Lower lobe of right lung (tissue), 2 donors: Measurements from ENCODE around the gene ZBED6. TPM values are rescaled to one million over a fixed set of nuclear protein-coding genes. Genes with fewer than 3 reads are reported as not detected.

Experiments used
- ATAC-seq, 2 donors: fragments of 200-7000 bp; cut with Tn5 transposase; one replicate each; pipeline ENCODE4 v1.9.1; 2020 to 2022; ENCODE audit warnings: mild to moderate bottlenecking in 2 of 2, moderate library complexity in 2 of 2
- DNase-seq: peaks from one replicate; pipeline ENCODE4 v3.0.0-alpha.2; 2020
- H3K27ac ChIP-seq: fragments of 200-600 bp; one replicate; pipeline ENCODE4 v1.8.0; 2022
- H3K27me3 ChIP-seq: fragments of 200-600 bp; one replicate; pipeline ENCODE4 v1.8.0; 2022; ENCODE audit warnings: low read depth
- H3K36me3 ChIP-seq: fragments of 200-600 bp; one replicate; pipeline ENCODE4 v1.8.0; 2022; ENCODE audit warnings: mild to moderate bottlenecking
- H3K4me1 ChIP-seq: fragments of 200-600 bp; one replicate; pipeline ENCODE4 v1.8.0; 2022
- H3K4me3 ChIP-seq: fragments of 200-600 bp; one replicate; pipeline ENCODE4 v1.8.0; 2022; ENCODE audit warnings: mild to moderate bottlenecking
- H3K9me3 ChIP-seq: fragments of 200-600 bp; one replicate; pipeline ENCODE4 v1.8.0; 2022
- CTCF ChIP-seq: fragments of 200-600 bp; IDR thresholded peaks from one replicate; pipeline ENCODE4 v1.8.0; 2022; ENCODE audit warnings: antibody characterized with exemption, mild to moderate bottlenecking
- intact Hi-C: fragments of 100-400 bp; cut with DNase I; formaldehyde crosslinking; loops from one replicate; pipeline ENCODE4 v1.11.0; 2022
- total RNA-seq: library from RNA; stranded (reverse); fragmentation: NEBNext Ultra II Directional; extraction: Animal tissue kit (Norgen Biotek cat#: 25700); gene quantifications from one replicate; pipeline ENCODE4 v1.2.1, GENCODE V29; 2021
- donor health status: DM: no; HTN: yes; CAD: no; lungs with severe emphysema.

Gene ZBED6
- total RNA-seq, 1 donor from 2014 or later, result 33.4 TPM

GRCh38 chr1:203765029-203765837 lies 30.2 kb upstream of the ZBED6 start, which contains the start of gene LAX1:
LAX1 (plus strand) TSS chr1:203765183; CDS start chr1:203765566, 383 bp downstream.
- no peaks in the 10 kb centered on the region for H3K36me3 ChIP-seq
- H3K4me3 ChIP-seq, result peak within 1 kb of the TSS; percentile 36
- H3K9me3 ChIP-seq, result no peaks in the 10 kb centered on the region
- H3K27me3 ChIP-seq, result no peaks in the 10 kb centered on the region
- DNase-seq, result no peak
- peak within 1 kb of the TSS; percentile 49 for H3K27ac ChIP-seq
- intact Hi-C loops, result no loop called here
- TF ChIP-seq CTCF, result no peak
- H3K4me1 ChIP-seq, result peaks cover 4% of the 10 kb centered on the region
- peak; percentile 49 to 65 for ATAC-seq

GRCh38 chr1:203768256-203768655 lies 27.2 kb upstream of the ZBED6 start:
- TF ChIP-seq CTCF, result no peak
- H3K27ac ChIP-seq, result no peak overlapping the region
- no peak overlapping the region for H3K4me3 ChIP-seq
- DNase-seq (no peak), ATAC-seq (no peak)
- no peaks in the 10 kb centered on the region for H3K27me3 ChIP-seq
- H3K36me3 ChIP-seq, result no peaks in the 10 kb centered on the region
- H3K9me3 ChIP-seq, result no peaks in the 10 kb centered on the region
- H3K4me1 ChIP-seq, result peaks cover 4% of the 10 kb centered on the region
- intact Hi-C loops, result no loop called here

DNA sequence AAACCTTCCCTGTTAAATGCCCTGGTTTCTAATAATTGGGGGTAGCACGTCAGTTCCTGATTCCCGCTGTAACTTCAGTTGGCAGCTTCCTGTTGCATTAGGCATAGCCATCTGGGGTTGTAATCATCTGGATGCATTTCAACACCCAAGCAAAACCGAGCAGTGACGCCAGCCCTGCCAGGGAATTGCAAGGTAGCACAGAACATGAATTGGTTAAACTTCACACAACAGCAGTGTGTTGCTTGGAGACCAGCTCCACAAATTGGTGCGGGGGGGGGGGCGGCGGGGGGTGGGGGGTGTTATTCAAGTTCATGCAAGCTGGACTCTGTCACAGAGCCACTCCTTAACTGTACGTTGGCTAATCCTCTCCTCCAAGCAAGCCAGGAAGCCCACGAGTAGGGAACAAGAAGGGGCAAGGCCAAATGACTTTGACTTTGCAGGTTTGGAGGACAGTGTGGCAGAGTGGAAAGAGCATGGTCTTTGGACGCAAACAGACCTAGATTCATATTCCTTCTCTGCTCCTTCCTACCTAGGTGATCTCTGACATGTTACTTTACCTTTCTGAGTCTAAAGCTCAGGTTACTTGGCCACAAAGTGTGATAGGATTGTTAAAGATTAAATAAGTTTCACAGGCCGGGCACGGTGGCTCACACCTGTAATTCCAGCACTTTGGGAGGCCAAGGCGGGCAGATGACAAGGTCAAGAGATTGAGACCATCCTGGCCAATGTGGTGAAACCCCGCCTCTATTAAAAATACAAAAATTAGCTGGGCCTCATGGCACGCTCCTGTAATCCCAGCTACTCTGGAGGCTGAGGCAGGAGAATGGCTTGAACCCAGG lies 25.7 kb upstream of the ZBED6 start:
- H3K9me3 ChIP-seq, result no peaks in the 10 kb centered on the region
- peaks cover 4% of the 10 kb centered on the region for H3K4me1 ChIP-seq
- H3K27me3 ChIP-seq, result no peaks in the 10 kb centered on the region
- DNase-seq (peak; percentile 80), ATAC-seq (peak; percentile 87 to 90)
- intact Hi-C loops, result no loop called here
- no peaks in the 10 kb centered on the region for H3K36me3 ChIP-seq
- TF ChIP-seq CTCF, result no peak
- no peak overlapping the region for H3K4me3 ChIP-seq
- H3K27ac ChIP-seq, result peak overlapping the region; percentile 31

- intact Hi-C loops, result no loop called here
- ATAC-seq, result no peak
Observed at GRCh38 chr1:203771901-203772301, 23.5 kb upstream of the ZBED6 start.

More at GRCh38 chr1:203771901-203772301, 23.5 kb upstream of the ZBED6 start:
- H3K4me1 ChIP-seq, result peaks cover 4% of the 10 kb centered on the region
- no peak for DNase-seq
- H3K9me3 ChIP-seq, result no peaks in the 10 kb centered on the region
- no peak overlapping the region for H3K27ac ChIP-seq
- no peak overlapping the region for H3K4me3 ChIP-seq
- no peaks in the 10 kb centered on the region for H3K36me3 ChIP-seq
- no peak for TF ChIP-seq CTCF
- H3K27me3 ChIP-seq, result no peaks in the 10 kb centered on the region
